Measurements from ENCODE around the gene HGFAC.

- no peak for TF ChIP-seq POLR2A (IDR thresholded peaks at IDR 0.05)
- TF ChIP-seq CTCF (IDR thresholded peaks at IDR 0.05) = no peak
Measured at GRCh38 chr4:3463556-3464348, 22.0 kb downstream of the HGFAC start.
